Left forelimb (tissue), 1 donor: ENCODE results near the gene FZD8.

Experiments used
- DNase-seq: peaks from one replicate; pipeline ENCODE4 v3.0.0-alpha.2; 2018; ENCODE audit warnings: low spot score

Gene FZD8

DNA sequence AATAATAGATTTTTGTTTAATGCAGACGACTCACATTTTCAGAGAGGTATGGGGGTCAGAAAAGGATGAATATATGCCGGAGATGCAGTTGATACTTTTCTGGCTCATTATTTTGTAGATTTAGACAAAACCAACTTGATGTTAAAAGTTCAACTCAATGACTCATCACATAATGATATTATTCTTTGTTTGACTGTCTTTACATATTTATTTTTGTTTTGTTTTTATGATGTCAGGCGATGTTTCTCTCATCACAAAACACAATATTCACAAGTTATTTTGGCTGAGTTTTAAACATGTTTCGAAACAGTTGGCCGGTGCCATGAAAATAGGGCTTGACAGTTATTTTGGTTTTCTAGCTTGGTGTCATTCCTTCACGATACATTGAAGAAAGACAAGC, 35.7 kb downstream of the FZD8 start:
- DNase-seq, result no peak

DNA sequence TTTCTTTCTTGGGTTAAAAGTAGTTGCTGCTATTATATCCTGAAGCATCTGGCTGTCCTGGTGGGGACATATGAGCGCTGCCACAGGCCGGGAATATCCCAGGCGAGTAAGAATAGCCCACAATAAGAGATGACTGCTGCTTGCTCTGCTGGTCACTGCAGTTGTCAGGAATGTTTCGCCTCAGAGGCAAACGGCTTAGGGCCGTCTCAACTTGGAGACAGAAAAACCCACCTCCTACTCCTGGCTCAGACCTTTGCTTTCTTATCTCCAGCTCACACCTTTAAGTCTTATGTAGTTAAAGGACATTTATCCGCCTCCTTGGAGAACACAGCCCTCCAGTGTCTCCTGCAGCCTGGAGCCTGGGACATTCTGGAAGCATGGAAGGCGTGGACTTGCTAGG, 36.9 kb downstream of the FZD8 start, which contains the start of gene GJD4:
Gene GJD4, plus strand, starts transcription at position 151 of the 400 bp plus-strand sequence. Its CDS starts 227 bp downstream, at position 378.
- DNase-seq, result no peak

DNA sequence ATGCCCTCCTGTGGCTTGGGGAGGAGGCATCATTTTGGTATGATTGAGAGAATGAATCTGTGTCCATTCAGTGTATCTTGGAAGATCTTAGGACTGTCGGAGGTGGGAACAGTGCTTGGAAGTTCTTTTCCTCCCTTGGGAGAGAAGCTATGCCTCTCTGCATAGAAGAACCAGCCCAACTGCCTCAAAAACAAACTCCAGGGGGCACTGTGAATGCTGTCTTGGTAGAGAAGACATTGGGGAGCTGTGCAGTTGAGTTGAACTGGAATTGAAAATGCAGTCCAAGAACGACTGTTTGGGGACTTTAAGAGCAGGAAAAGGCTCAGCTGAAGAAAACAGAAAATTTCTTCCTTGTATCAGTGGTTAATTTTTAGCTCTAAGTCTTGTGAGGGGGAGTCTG, 41.9 kb downstream of the FZD8 start:
- no peak for DNase-seq

DNA sequence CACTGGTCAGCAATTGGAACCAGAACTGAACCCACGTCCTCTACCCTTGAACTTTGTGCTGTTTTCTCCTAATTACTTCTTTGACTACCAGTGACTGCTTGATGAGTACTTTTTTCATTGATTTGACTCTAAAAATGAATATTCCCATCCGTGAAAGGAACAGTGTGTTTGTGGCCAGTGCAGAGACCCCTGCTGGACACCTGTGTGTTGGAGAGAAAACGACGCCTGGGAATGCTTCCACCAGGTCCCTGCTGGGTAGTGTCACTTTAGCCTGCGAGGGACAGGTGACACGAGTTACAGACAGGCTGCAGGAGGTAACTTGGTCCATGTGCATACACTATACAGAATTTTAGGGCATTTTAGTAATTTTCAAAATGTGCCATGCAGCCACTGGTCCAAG, 43.7 kb downstream of the FZD8 start:
- no peak for DNase-seq

DNA sequence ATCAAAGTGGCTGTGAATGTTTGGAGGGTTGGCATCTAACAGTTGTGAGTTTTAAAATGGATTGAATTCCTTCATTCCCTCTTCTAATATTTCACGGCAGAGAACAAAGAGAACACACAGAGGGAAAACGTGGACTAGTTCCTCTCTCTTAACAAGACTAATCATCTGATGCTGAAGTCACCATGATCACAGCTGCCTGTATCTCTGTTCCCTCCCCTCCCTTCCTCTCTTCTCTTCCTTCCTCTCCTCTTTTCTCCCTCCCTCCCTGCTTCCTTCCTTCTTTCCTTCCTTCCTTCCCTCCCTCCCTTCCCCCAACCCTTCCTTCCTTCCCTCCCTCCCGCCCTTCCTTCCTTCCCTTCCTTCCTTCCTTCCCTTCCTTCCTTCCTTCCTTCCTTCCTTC, 47.0 kb downstream of the FZD8 start:
- DNase-seq, result no peak

DNA sequence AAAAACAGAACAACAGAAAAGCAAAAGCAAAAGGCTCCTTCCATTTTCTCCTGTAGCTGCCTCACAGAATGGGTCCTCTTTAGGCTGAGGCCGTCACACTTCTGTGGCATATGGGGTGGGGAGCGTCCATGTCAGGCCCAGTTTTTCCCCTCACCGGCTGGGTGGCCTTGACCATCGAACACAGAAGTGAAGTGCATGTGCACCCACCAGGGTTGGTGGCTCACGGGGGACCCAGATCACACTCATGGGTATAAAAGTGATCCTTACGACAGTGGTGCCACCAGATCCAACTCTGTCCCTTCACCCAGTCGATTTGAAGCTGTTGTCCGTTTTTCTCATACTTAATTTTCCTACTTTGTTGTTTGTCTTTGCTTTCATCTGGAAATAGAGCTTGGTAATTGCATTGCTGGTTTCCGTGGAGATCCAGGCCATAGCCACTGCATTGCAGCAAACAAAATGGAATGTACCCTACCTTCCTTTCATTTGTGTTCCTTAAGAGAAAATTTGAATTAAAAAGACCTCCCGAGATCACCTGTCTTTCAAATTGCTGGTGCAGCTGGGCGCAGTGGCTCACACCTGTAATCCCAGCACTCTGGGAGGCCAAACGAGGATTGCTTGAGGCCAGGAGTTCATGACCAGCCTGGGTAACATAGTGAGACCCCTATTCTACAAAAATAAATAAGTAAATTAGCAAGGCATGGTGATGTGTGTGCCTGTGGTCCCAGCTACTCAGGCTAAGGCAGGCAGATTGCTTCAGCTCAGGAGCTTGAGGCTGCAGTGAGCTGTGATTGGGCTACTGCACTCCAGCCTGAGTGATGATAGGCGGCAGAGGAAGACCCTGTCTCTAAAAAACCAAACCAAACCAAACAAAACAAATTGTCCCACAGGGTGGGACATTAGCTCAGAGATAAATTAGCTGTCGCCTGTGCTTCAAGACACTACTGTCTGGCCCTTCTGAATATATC, 47.7 kb downstream of the FZD8 start:
- no peak for DNase-seq

DNA sequence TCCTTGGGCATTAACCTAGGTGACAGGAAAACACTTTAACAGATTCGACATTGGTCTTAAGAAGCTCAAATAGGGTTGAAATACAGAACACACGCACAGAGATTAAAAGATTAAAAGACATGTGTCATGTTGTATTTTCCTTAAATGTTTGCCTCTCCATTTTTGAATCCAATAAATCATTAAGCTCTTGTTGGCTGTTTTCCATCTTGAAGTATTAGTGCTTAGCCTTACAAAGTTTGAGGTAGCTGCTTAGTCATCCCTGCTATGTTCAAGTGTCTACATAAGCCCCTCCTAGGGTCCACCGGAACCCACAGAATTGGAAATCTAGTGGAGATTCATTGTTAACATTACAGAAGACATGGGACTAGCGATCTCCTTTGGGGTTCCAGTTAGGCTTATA, 49.7 kb downstream of the FZD8 start:
- no peak for DNase-seq

DNA sequence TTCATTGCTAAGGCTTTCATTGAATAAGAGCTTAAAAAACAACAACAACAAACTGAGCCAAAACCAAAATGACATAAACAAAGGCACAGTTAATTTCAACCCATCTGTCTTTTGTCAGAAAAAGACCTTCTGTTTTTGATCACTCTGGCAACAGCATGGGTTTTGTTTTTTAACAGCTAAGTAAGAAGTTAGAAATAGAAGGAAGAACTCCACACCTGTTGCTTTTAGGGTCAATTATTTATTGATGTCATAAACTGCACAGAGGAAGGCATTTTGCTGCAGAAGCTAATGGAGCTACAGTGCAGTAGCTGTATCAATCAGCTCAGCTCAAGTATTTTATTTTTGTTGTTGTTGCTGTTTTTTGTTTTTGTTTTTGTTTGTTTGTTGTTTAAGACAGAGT, 53.3 kb downstream of the FZD8 start:
- no peak for DNase-seq
